ENCODE measurements around the gene CNTFR.

Gene CNTFR

DNA sequence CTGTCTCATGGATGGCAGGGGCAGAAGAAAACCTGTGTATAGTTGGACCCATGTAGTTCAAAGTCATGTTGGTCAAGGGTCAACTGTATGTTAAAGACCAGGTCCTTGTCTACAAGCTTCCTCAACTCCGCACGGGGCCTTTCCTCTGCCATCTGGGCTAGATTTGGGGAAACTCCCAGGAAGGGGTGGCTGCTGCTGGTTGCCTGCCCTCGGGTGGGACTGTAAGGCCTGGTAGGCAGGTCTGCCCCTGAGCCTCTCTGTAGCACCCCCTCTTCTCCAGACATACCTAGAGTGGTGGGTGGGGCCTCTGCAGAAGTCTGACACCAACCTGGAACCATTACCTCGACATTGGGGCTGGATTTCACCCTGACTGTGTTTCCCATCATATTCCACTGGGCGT lies 82.0 kb downstream of the CNTFR start:
- DNase-seq (ENCODE audit: low spot score), result no peak

DNA sequence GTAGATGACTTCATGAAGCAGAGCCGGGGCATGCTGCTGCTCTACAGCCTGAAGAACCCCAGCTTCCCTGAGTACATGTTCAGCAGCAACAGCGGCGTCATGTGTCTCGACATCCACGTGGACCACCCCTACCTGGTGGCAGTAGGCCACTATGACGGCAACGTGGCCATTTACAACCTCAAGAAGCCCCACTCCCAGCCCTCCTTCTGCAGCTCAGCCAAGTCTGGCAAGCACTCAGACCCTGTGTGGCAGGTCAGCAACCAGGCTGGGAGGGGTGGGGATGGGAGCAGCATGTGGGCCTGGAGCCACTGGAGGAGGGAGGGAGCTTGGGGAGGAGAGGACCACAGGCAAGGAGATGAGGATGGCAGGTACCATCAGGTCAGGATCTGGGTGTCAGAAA lies 82.9 kb downstream of the CNTFR start:
- DNase-seq (ENCODE audit: low spot score), result no peak

DNA sequence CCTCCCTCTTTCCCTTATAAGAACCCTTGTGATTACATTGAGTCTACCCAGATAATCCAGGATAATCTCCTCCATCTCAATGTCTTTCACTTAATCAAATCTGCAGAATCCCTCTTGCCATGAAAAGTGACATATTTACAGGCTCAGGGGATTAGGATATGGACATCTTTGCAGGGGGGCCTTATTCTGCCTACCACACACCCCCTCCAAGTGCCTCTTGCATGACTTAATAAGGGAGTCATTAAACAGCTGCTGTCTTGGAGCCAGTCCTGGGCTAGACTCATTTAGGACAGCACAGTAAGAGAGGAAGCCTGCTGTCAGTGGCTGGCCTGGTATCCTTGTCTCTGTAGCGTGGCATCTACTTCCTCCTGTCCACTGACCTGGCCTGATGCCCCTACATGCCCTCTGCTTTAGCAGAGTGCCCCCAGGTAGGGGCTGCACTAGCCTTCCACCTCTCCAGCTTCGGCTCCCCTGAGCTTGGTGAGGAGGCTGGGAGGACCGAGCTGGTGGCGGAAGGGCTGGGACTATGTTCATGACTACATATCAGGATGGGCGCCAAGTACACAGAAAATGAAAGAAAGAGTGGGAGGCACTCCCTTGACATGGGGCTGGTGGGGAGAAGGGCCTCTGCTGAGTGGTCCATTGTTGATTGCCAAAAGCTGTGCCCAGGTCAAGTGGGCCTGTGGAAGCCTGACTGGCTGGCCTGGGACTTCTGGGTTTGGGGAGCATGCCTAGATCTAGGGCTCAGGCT lies 84.0 kb downstream of the CNTFR start:
- no peak for DNase-seq (ENCODE audit: low spot score)

DNA sequence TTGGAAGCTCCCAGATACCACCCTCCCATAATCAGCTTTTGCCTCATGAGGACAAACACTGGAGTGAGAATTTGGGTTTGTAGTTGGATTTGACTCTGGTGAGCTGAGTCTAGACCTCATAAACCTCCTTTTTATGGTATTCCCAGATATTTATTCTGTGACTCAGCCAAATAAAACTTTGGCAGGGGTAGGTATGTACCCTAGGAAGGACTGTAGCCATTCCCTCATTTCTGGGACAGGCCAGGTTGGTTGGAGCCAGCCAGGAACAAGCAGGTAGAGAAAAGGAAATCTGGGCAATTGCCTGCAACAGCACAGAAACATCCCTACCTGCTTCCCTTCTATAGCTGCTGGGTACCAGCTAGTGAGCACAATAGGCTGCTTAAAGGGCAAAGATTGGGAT lies 86.1 kb downstream of the CNTFR start:
- no peak for DNase-seq (ENCODE audit: low spot score)

DNA sequence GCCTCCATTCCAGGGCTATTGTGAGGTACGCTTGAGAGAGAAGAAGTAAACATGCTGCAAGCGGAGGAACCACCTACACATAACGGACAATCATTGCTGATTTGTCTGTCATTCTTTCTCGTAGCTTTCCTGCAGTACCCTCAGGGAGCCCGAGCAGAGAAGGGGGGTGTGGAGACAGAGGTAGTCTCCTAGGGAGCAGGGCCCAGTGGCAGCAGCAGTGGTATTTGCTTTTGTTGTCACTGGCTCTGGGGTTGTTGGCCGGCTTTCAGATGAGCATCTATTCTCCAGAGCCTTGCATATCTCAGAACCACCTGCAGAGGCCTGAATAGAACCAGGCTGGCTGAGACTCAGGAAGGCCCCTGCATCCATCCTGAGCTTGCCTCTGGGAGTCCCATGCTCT lies 86.6 kb downstream of the CNTFR start:
- DNase-seq (ENCODE audit: low spot score), result no peak

- DNase-seq (ENCODE audit: low spot score), result no peak
Measured at GRCh38 chr9:34502471-34502870, 87.1 kb downstream of the CNTFR start.

DNA sequence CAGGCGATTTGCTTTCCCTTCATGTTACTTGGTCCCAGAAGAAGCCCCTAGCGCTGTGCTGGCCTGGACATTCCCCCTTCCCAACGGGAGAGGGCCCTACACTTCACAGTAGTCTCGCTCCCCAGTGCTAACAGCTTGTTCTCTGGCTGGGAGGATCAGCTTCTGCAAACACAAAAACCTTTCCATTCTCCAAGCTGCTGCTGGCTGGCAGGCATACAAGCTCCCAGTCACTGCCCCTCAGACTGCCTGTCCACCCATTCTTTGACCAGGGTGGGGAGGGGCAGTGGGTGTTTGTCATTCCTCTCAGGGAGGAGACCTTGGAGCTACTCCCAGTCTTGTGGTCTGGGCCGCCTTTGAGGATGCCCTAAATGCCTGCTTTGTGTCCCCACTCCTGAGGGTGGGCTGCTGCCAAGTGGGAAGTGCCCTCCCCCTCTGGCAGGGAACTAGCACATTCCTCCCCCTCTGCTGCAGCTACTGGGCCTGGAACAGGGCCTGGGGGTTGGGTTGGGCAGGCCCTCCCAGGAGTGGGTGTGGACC lies 87.6 kb downstream of the CNTFR start:
- DNase-seq (ENCODE audit: low spot score), result no peak
